ENCODE results near the gene SYCE3.
A peak's percentile ranks its signal among the peaks of the same experiment; 100 is the strongest.

The SYCE3 gene

GRCh38 chr22:50556703-50557102 is 6.0 kb downstream of the SYCE3 start:
- Mint-ChIP-seq H3K27me3 (ENCODE audit: low read depth) (no peaks in the 10 kb centered on the region), H3K27ac (no peak overlapping the region), H3K36me3 (ENCODE audit: low read depth) (no peaks in the 10 kb centered on the region), H3K4me3 (no peak overlapping the region), H3K9me3 (no peaks in the 10 kb centered on the region), H3K4me1 (ENCODE audit: low read depth) (peaks cover 7% of the 10 kb centered on the region)

GRCh38 chr22:50553310-50553709 is 9.4 kb downstream of the SYCE3 start:
- no peak overlapping the region for H3K4me3 Mint-ChIP-seq
- H3K36me3 Mint-ChIP-seq (ENCODE audit: low read depth), result peaks cover 8% of the 10 kb centered on the region
- H3K9me3 Mint-ChIP-seq, result no peaks in the 10 kb centered on the region
- no peaks in the 10 kb centered on the region for H3K27me3 Mint-ChIP-seq (ENCODE audit: low read depth)
- no peak overlapping the region for H3K27ac Mint-ChIP-seq
- H3K4me1 Mint-ChIP-seq (ENCODE audit: low read depth), result peaks cover 11% of the 10 kb centered on the region

GRCh38 chr22:50551160-50551752 is 11.5 kb downstream of the SYCE3 start:
- Mint-ChIP-seq H3K27me3 (ENCODE audit: low read depth) (no peaks in the 10 kb centered on the region), H3K4me1 (ENCODE audit: low read depth) (peaks cover 17% of the 10 kb centered on the region), H3K27ac (no peak overlapping the region), H3K9me3 (no peaks in the 10 kb centered on the region), H3K4me3 (peak overlapping the region; percentile 37), H3K36me3 (ENCODE audit: low read depth) (peaks cover 8% of the 10 kb centered on the region)

GRCh38 chr22:50550395-50550794 is 12.3 kb downstream of the SYCE3 start:
- Mint-ChIP-seq H3K27ac (peak overlapping the region; percentile 65), H3K27me3 (ENCODE audit: low read depth) (no peaks in the 10 kb centered on the region), H3K4me3 (peak overlapping the region; percentile 75)

GRCh38 chr22:50548921-50549790 is 13.6 kb downstream of the SYCE3 start:
- Mint-ChIP-seq H3K36me3 (ENCODE audit: low read depth) (peaks cover 8% of the 10 kb centered on the region), H3K4me3 (peak overlapping the region; percentile 75), H3K4me1 (ENCODE audit: low read depth) (peaks cover 36% of the 10 kb centered on the region), H3K9me3 (no peaks in the 10 kb centered on the region), H3K27ac (peak overlapping the region; percentile 74), H3K27me3 (ENCODE audit: low read depth) (no peaks in the 10 kb centered on the region)

More at GRCh38 chr22:50550395-50550794, 12.3 kb downstream of the SYCE3 start:
- no peaks in the 10 kb centered on the region for H3K9me3 Mint-ChIP-seq
- H3K36me3 Mint-ChIP-seq (ENCODE audit: low read depth), result peaks cover 8% of the 10 kb centered on the region
- peaks cover 25% of the 10 kb centered on the region for H3K4me1 Mint-ChIP-seq (ENCODE audit: low read depth)

- no peaks in the 10 kb centered on the region for H3K9me3 Mint-ChIP-seq
- peak overlapping the region; percentile 85 for H3K27ac Mint-ChIP-seq
- H3K36me3 Mint-ChIP-seq (ENCODE audit: low read depth), result peaks cover 8% of the 10 kb centered on the region
- peak overlapping the region; percentile 67 for H3K4me3 Mint-ChIP-seq
- no peaks in the 10 kb centered on the region for H3K27me3 Mint-ChIP-seq (ENCODE audit: low read depth)
- peaks cover 36% of the 10 kb centered on the region for H3K4me1 Mint-ChIP-seq (ENCODE audit: low read depth)
These were observed 14.4 kb downstream of the SYCE3 start for GRCh38 chr22:50548040-50548920.

- Mint-ChIP-seq H3K36me3 (ENCODE audit: low read depth) (peaks cover 10% of the 10 kb centered on the region), H3K27me3 (ENCODE audit: low read depth) (no peaks in the 10 kb centered on the region), H3K4me3 (peak overlapping the region; percentile 65), H3K9me3 (no peaks in the 10 kb centered on the region), H3K4me1 (ENCODE audit: low read depth) (peaks cover 39% of the 10 kb centered on the region), H3K27ac (peak overlapping the region; percentile 84)
These were observed 15.3 kb downstream of the SYCE3 start for GRCh38 chr22:50547263-50547985.

GRCh38 chr22:50546326-50547262 is 16.1 kb downstream of the SYCE3 start:
- H3K9me3 Mint-ChIP-seq, result no peaks in the 10 kb centered on the region
- peaks cover 45% of the 10 kb centered on the region for H3K4me1 Mint-ChIP-seq (ENCODE audit: low read depth)
- H3K4me3 Mint-ChIP-seq, result peak overlapping the region; percentile 58
- H3K36me3 Mint-ChIP-seq (ENCODE audit: low read depth), result peaks cover 13% of the 10 kb centered on the region
- H3K27ac Mint-ChIP-seq, result peak overlapping the region; percentile 55
- no peaks in the 10 kb centered on the region for H3K27me3 Mint-ChIP-seq (ENCODE audit: low read depth)

GRCh38 chr22:50545522-50546325 is 17.0 kb downstream of the SYCE3 start, which contains the start of gene KLHDC7B:
Gene KLHDC7B, plus strand, starts transcription at chr22:50545899. Its CDS starts 345 bp downstream, at chr22:50546244.
- Mint-ChIP-seq H3K27ac (peak within 1 kb of the TSS; percentile 86), H3K9me3 (no peaks in the 10 kb centered on the region), H3K4me3 (peak within 1 kb of the TSS; percentile 58), H3K4me1 (ENCODE audit: low read depth) (peaks cover 51% of the 10 kb centered on the region), H3K36me3 (ENCODE audit: low read depth) (peaks cover 11% of the 10 kb centered on the region), H3K27me3 (ENCODE audit: low read depth) (no peaks in the 10 kb centered on the region)

- peak overlapping the region; percentile 37 for H3K4me3 Mint-ChIP-seq
- peaks cover 10% of the 10 kb centered on the region for H3K36me3 Mint-ChIP-seq (ENCODE audit: low read depth)
- peaks cover 49% of the 10 kb centered on the region for H3K4me1 Mint-ChIP-seq (ENCODE audit: low read depth)
- peak overlapping the region; percentile 86 for H3K27ac Mint-ChIP-seq
- H3K27me3 Mint-ChIP-seq (ENCODE audit: low read depth), result no peaks in the 10 kb centered on the region
- H3K9me3 Mint-ChIP-seq, result no peaks in the 10 kb centered on the region
These were observed 17.9 kb downstream of the SYCE3 start for GRCh38 chr22:50544746-50545253.

- peaks cover 10% of the 10 kb centered on the region for H3K36me3 Mint-ChIP-seq (ENCODE audit: low read depth)
- peak overlapping the region; percentile 86 for H3K27ac Mint-ChIP-seq
- no peaks in the 10 kb centered on the region for H3K9me3 Mint-ChIP-seq
- peak overlapping the region; percentile 37 for H3K4me3 Mint-ChIP-seq
- H3K27me3 Mint-ChIP-seq (ENCODE audit: low read depth), result no peaks in the 10 kb centered on the region
- peaks cover 55% of the 10 kb centered on the region for H3K4me1 Mint-ChIP-seq (ENCODE audit: low read depth)
These were observed 18.5 kb downstream of the SYCE3 start for GRCh38 chr22:50544078-50544745.

GRCh38 chr22:50542416-50542927 is 20.2 kb downstream of the SYCE3 start:
- peak overlapping the region; percentile 43 for H3K4me3 Mint-ChIP-seq

More at GRCh38 chr22:50542416-50542927, 20.2 kb downstream of the SYCE3 start:
- no peaks in the 10 kb centered on the region for H3K27me3 Mint-ChIP-seq (ENCODE audit: low read depth)
- H3K9me3 Mint-ChIP-seq, result no peaks in the 10 kb centered on the region
- H3K4me1 Mint-ChIP-seq (ENCODE audit: low read depth), result peaks cover 62% of the 10 kb centered on the region
- peak overlapping the region; percentile 99 for H3K27ac Mint-ChIP-seq
- peaks cover 15% of the 10 kb centered on the region for H3K36me3 Mint-ChIP-seq (ENCODE audit: low read depth)
